ENCODE data around the gene DCTN1.

- TF ChIP-seq CTCF (conservative IDR thresholded peaks at IDR 0.05; ENCODE audit: low read length) (no peak), EZH2phosphoT487 (IDR thresholded peaks at IDR 0.05; ENCODE audit: borderline replicate concordance) (no peak)
Observed at GRCh38 chr2:74401891-74402290, 21.8 kb upstream of the DCTN1 start.

Data from Loucy (cell line).